SKM-1 (cell line): Measurements from ENCODE around the gene LECT2.
A peak's percentile ranks its signal among the peaks of the same experiment; 100 is the strongest.

Experiments used
- DNase-seq: peaks from one replicate; lab custom pipeline; 2025; ENCODE audit not compliant: unreplicated experiment; lab: John Stamatoyannopoulos, UW

The LECT2 gene

DNA sequence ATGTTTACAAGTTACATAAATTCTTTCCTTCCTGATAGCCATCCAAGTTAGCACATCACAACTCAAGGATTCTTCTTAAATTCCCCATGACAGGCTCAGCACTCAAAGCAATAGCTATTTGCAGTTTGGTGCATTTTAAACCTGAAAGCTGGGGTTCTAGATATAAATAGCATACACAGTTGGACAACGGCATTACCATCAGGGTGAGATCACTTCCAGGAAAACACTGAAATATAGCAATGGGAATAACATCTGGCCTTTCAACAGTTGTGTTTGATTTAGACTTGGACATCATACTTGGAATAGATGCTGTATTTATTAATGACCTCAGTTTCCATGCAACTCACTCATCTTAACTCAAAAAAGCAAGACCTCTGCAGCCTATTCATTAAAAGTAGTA is 24.7 kb upstream of the LECT2 start:
- DNase-seq = no peak

DNA sequence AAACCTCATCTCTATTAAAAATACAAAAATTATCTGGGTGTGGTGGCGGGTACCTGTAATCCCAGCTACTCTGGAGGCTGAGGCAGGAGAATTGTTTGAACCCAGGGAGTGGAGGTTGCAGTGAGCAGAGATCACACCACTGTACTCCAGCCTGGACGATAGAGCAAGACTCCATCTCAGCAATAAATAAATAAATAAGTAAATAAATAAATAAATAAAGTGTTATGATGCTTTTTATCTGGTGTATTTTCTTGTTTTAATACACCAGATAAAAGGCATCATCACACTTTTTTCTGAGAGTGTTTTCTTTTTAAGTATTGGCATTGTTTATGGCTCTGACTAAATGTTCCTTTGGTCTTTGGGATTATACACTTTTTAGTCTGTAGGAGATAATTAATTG is 24.2 kb upstream of the LECT2 start:
- no peak for DNase-seq

DNA sequence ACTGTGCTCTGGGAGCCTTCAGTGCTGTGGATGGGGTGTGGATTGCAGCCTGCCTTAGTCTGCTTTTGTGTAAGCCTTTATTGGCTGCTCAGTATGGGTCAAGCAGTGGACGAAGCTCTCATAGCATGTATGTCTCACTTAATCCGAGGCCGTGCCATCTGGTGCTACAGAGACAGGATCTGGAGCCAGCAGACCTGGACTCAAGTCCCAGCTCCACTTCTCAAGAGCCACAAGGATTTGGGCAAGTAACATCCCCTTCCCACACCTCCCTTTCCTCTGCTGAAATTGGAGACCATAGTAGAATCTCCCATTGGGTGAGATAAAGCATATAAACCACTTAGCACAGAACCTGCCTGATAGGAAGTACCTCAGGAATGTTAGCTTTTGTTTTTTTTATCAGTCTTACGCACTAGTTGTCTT is 23.4 kb upstream of the LECT2 start:
- no peak for DNase-seq

DNA sequence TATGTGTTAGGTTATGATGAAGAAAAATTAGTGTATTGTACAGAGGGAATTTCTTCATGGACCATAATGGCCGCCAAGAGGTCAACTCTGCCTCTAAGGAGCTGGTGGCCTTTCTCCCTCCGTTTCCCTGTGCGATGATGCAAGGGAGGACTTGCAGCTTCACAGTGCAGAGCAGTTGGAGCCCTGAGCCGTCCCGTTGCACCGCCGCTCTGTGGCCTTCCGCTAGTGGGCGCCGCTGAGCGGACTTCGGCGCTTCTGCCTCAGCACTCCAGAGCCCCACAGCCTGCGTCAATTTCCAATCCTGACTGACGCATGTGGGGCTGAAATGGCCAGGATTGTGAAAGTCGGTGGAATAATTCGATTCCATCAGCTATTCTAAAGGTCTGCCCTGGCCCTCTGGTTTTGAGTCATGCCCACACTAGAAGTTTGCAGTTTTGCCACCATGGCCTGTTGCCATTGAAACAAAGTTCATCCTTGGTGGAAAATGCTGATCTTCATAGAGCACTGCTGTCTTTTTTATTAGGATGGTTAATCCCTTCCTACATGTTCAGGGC is 22.7 kb upstream of the LECT2 start:
- peak; percentile 92 for DNase-seq

DNA sequence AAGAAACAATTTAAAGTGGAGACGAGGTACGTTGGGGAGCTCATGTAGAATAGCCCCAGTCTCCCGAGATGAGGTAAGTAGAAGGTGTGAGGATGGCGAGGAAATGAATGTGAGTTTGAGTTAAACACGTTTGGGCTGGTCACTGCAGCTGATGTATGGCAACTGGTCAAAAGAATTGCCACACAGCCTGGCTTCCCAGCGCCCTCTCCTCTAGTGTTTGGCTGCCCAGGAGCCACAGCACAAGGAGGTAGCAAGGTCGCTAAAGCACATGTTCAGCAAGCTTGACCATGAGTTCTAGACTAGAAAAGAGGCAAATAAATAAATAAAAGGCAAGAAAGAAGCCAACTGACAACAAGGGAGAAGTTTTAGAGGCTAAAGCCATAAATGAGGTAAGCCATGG is 21.4 kb upstream of the LECT2 start:
- no peak for DNase-seq

DNA sequence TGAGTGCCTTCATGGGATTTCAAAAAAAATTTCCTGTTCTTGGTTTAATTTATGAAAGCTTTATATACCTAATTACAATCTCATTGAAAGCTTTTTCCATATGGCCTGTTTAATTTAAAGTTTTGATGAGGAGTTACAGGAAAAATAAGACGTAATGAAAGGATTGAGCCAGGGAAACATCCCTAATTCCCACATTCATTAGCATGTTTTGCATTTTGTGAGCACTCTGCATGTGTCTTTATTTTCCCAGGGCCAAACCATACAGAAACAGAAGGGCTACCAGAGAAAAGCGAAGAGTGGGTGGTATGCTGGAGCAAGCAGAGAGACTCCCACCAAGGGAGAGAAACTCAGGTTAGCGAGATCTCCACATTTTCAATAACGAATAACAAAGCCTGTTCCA is 20.3 kb upstream of the LECT2 start:
- no peak for DNase-seq

DNA sequence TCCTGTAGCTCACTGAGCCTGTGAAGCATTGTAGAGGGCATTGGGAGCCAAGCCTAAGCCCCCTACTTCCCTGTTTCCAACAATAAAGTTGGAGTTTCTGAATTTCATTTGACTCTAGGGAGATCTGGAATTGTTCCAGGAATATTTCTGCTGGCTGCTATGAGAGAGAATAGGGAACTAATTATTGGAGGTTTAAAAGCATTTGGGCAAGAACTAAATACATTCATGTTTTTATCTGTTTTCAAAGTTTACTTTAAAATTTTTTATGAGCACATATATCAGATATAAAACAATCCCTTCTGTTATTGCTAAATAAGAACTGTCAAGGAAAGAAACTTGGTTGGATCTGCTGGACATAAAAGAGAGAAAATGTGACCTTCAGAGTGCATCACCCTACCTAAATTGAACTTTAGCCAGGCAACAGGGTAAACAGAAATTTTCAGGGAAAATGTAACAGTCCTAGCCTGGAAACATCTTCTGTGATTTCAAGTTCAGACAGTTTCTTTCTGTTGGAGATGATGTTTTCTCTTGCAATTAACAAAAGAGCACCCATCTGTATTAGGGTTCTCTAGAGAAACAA is 19.3 kb upstream of the LECT2 start:
- DNase-seq = no peak

DNA sequence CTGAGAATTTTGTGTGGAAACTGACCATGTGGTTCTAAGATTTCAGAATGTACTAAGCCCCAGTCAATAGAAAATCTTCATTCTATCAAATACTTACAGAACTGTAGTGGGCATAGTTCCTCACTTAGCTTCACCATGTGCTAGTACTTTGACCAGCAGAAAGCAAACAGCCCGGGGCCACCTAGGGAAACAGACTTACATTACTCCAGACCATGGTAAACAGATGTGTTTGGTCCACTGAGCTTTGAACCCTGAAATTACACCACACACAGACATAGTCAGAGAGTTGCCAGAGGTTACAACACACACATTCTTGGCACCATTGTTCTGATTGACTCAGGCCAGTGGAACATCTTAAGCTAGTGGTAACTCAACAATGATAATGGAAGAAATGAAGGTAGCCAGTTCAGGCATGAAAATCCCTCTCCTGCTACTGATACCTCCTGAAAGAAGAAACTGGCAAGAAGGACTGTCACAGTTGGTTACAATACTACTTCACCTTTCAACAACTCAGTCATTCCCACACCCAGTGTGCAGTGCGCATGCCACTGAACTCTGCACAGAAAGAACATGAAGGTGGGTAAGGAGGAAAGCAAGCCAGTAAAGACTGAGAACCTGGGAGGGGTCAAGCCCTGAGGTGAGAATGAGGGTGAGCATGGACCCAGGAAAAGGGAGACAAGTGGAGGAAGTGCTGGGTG is 18.7 kb upstream of the LECT2 start:
- no peak for DNase-seq

DNA sequence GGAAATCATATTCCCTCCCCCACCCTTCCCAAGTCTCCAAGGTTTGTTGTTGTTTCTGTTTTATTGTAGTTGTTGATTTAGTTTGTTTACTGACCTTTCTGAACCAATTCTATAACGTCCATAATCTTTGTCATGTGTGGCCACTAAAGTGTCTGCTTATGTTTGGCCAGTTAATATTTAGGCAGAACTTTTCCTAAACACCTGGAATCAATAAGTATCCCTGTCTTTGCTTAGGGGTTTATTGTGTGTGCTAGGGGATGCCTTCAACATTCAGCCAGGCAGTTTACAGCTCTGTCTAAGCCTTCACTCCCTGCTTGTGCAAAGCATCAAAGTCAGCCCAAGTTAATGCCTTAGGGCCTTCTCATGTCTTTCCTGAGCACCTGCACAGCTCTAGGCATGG is 16.9 kb upstream of the LECT2 start:
- DNase-seq = no peak

DNA sequence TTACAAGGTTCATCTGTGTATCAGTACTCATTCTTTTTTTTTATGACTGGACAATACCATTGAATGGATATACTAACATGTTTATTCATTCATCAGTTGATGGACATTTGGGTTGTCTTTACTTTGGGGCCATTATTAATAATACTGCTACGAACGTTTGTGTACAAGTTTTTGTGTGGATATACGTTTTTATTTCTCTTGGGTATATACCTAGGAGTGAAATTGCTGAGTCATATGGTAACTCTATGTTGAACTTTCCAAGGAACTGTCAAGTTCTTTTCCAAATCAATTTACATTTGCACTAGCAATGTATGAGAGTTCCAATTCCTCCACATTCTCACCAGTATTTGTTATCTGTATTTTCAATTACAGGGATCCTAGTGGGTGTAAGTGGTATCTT is 12.0 kb upstream of the LECT2 start:
- DNase-seq = no peak

DNA sequence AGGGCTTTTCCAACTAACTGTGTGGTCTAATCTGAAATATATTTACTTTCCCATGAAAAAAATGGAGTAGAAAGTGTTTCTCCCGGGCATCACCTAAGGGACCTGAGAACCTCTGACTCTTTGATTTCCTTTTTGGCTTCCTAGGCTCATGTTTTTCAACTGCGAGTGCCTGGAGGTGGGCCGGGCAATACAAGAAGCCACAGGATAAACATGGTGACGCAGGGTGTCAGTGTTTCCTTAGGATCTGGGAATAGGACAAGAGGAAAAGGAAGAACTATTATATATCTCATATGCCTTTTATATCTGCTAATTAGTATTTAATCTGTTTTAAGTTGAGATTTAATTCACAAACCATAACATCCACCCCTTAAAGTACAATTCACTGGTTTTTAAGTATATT is 11.4 kb upstream of the LECT2 start:
- no peak for DNase-seq

DNA sequence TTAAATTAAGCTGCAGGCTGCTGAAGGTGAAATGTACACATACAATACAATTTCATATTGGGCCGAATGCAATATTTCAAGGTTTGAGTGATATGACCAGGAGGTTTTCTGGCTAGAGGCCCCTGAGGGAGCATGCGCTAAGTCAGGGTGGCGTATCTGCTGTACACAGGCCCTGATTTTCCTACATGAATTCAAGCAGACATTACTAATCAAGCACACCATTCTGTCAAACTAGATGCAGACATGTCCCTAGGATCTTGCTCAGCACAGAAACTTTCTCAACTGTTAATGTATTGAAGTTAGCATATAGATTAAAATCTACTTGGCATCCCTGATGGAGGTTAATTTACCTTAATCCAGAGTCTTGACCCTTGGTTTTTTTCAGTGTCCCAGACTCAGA is 10.7 kb upstream of the LECT2 start:
- DNase-seq = no peak

DNA sequence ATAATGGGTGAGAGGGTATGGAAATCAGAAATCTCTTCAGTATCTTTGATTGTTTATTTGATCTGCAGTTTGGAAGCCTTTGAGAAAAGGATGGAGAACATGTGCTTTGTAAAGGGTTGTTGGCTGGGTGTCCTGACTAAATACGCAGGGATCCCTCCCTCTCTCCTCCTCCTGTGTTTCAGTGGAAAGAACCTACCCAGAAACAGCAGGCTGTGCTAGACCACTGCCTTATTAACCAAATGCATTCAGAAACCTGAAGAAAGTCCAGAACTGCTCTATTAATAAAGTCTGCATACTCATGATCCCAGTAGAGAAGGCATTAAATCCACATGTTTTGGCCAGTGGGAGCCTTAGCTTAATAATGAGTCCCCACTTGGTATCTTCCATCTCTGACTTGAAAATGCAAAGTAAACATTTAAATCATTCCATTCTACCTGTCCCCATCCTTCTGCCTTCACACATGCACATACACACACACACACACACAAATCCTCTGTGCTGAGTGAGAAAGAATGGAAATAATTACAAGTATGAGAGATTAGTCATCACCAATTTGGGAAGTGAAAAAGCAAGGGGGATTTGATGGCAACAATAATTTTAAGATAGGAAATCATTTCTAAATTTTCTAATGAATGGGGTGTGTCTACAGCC is 10.0 kb upstream of the LECT2 start:
- no peak for DNase-seq

DNA sequence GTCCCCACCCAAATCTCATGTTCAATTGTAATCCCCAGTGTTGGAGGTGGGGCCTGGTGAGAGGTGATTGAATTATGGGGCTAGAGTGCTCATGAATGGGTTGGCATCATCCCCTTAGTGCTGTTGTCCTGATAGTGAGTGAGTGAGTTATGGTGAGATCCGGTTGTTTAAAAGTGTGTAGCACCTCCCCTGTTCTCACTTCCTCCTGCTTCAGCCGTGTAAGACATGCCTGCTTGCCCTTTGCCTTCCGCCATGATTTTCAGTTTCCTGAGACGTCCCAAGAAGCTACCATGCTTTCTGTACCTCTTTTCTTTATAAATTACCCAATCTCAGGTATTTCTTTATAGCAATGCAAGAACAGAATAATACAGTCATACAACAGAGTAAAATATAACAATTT is 742 bp upstream of the LECT2 start:
- DNase-seq = no peak

DNA sequence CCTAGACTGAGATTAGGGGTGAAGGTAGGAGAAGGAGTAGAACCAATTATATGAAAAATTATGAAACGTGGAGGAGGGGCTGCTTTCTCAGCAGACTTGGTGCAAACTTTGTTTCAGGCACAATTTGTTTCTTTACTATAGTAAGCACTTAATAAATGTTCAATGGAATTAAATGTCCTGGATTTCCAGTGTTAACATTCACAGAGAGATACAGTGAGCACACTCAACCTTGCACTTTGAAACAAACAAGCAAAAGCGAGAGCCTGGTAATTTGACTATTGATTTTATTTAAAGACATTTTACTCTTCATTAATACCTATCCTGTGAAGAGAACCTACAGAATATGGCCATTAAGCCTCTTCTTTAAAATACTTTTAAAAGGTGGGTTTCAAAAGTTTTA is 933 bp downstream of the LECT2 start:
- no peak for DNase-seq

DNA sequence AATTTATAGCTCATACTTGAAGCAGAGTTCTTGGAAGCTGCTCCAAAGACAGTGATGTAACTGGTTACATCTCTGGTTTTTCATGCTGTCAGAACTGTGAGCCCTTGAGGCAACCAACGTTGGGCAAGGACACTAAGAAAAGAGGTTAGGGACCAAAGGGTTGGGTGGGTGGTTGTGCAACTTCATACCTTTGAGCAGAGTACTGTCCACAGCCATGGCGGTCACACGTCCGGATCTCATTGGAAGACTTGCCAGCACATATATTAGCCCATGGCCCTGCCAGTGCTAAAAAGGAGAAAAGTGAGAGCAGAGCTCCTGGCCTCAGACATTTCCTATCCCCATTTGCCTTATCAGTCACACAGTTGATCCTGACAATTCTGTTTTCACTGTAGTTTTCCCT is 2.1 kb downstream of the LECT2 start:
- no peak for DNase-seq

DNA sequence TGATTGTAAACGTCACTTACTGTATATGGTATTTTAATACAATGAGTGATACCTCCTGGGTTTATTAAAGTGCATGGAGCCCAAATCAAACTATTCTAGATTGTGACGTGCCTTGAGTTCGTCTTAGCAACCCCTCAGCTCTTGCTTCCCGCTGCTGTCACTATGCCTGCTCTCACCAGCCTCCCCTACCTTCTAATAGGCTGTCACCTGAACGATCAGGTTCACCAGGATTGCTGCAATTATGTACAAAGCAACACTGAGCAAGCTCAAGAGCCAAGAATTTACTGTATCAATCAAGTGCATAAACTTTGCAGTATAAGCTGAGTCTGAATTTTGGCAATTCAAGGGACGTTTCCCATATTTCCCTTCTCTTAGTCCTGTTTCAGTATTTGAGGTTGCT is 3.0 kb downstream of the LECT2 start:
- DNase-seq = no peak

DNA sequence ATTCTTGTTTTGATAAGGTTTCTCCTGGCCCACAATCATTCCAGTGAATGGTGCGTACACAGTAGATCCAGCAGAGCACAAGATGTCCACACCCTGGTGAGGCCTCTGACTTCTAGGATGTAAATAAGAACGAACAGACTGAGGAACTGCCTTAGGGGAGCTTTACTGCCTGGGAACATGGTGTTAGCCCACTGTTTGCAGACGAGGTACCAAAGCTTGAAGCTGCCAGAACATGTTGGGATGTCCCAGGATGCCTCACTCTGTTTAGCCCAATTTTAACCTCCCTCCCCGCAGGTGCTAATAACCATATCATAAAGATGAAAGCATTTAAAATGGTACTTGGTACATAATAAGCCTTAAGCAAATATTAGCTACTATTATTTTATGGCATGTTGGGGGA is 3.5 kb downstream of the LECT2 start:
- DNase-seq = no peak

DNA sequence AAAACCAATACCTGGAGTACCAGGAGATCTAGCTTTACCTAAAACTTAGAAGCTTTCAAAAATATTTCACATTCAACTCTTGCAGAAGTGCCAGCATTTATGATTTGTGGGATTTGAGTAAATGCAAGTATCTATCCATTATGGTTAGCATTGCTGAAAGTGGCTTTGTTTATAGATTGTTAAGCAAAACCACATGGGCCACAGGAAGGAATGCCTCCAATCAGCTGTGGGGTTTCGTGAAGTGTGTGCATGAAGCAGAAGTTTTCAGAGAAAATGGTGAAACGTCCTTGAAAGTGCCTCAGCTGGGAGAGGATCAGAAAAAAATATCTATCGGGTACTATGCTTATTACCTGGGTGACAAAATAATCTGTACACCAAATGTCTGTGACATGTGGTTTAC is 4.2 kb downstream of the LECT2 start:
- no peak for DNase-seq

DNA sequence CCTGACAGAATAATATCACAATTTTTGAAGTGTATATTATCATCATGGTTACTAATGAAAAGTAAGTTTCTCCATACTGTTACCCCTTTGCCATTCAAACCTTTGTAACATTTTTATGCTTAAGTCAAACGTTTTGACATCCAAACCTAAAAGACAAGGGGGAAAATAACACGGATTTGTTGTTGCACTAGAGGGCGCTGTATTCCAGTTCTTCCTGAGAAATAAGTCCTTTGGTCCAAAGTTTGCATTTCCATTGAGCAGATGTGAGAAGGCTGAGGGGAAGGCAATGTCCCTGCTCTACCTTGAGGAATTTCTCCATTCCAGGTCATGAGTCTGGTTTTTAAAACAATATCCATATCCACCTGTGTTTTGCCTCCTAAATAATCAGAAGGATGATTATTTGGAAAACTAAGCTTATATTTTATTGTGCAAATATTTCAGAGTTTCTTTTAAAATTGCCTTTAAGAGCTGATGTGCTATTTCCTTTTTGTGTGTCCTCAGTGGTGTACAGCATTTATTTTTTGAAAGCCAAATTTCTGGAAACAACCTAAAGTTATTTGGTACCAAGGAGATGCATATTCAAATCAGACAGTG is 9.7 kb downstream of the LECT2 start:
- DNase-seq = peak; percentile 50

DNA sequence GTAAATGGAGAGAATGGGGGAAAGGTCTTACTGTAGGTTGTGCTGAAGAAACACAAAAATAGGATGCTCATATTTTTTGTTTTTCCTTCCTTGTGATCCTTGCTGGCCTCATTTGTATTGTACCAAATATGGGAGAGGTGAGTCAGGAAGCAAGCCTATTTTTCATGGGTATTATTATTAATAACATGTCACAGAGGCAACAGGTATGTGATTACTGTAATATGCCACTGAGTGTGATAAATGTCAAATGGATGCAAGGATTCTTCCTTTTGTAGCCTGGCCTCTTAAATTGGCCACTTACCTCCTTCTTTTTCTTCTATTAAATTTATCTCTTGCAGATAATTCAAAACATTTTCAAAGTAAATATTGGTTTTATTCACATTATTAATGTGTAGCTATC is 10.2 kb downstream of the LECT2 start:
- DNase-seq = no peak

DNA sequence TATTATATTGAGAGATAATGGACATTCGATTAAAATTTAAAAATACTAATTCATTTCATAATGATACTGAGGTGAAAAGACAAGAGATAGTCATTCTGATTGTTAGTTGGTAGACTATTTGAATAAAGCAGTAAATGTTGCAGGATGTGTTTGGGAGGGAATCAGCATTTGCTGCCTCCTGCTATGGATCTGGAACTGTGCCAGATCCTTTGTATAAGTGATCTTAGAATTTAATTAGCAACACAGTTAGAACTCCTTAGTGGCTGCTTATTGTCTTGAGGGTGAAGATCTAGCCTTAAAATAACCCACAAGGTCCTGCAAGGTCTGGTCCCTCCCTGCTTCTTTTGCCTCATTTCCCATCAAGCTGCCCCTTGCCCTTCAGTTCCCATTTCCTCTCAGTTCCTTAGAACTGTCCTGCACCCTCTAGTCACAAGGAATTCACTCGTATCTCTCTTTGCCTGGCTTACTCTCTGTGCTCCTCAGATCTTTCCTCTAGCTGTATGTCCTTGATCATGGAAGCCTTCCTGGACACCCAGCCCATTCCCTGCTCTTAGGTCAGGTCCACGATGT is 12.5 kb downstream of the LECT2 start:
- DNase-seq = no peak
